Measurements from ENCODE around the gene PCDHB6.
"Not testable (repeated sequence)": the region's sequence is repeated elsewhere in the genome, so short reads cannot be mapped to it uniquely, and the experiment has no call there.

Gene PCDHB6

GRCh38 chr5:141172381-141173204 lies 22.7 kb downstream of the PCDHB6 start, which contains the start of gene PCDHB7:
TSS of gene PCDHB7 (plus strand) at chr5:141172644. CDS start at chr5:141172836, 192 bp downstream.
- peak; percentile 19 to 34 for DNase-seq

GRCh38 chr5:141174291-141175104 lies 24.6 kb downstream of the PCDHB6 start:
- not testable (repeated sequence) for DNase-seq

- DNase-seq: no peak
Observed at GRCh38 chr5:141175933-141176332, 26.1 kb downstream of the PCDHB6 start.

- DNase-seq: not testable (repeated sequence)
Observed at GRCh38 chr5:141177577-141178191, 27.8 kb downstream of the PCDHB6 start, which contains the start of gene PCDHB8. TSS of gene PCDHB8 (plus strand) at chr5:141177790. CDS start at chr5:141178035, 245 bp downstream.

- not testable (repeated sequence) for DNase-seq
Observed at GRCh38 chr5:141179371-141179770, 29.5 kb downstream of the PCDHB6 start.

- not testable (repeated sequence) for DNase-seq
Observed at GRCh38 chr5:141179876-141180275, 30.0 kb downstream of the PCDHB6 start.

GRCh38 chr5:141180313-141180712 lies 30.5 kb downstream of the PCDHB6 start:
- DNase-seq: no peak

GRCh38 chr5:141182248-141182647 lies 32.4 kb downstream of the PCDHB6 start, which contains the start of gene PCDHB16:
TSS of gene PCDHB16 (plus strand) at chr5:141182387. CDS start at chr5:141182560, 173 bp downstream.
- DNase-seq: peak; percentile 51 to 67

GRCh38 chr5:141184117-141184855 lies 34.4 kb downstream of the PCDHB6 start:
- DNase-seq: not testable (repeated sequence)

GRCh38 chr5:141186897-141187512 lies 37.1 kb downstream of the PCDHB6 start, which contains the start of gene PCDHB9:
TSS of gene PCDHB9 (plus strand) at chr5:141187161. CDS start at chr5:141187319, 158 bp downstream.
- DNase-seq: peak; percentile 10 to 44

- not testable (repeated sequence) for DNase-seq
Observed at GRCh38 chr5:141188682-141189081, 38.8 kb downstream of the PCDHB6 start.

GRCh38 chr5:141189131-141189530 lies 39.3 kb downstream of the PCDHB6 start:
- DNase-seq: not testable (repeated sequence)

GRCh38 chr5:141192110-141192725 lies 42.4 kb downstream of the PCDHB6 start, which contains the start of gene PCDHB10:
TSS of gene PCDHB10 (plus strand) at chr5:141192353. CDS start at chr5:141192553, 200 bp downstream.
- peak in 1 of 2 experiments; percentile 11 for DNase-seq

- not testable (repeated sequence) for DNase-seq
Observed at GRCh38 chr5:141194332-141194731, 44.5 kb downstream of the PCDHB6 start.

GRCh38 chr5:141196363-141196762 lies 46.5 kb downstream of the PCDHB6 start:
- DNase-seq: no peak

GRCh38 chr5:141199359-141200235 lies 49.7 kb downstream of the PCDHB6 start, which contains the start of gene PCDHB11:
TSS of gene PCDHB11 (plus strand) at chr5:141199627. CDS start at chr5:141199775, 148 bp downstream.
- DNase-seq: peak; percentile 55 to 77

GRCh38 chr5:141201126-141201525 lies 51.3 kb downstream of the PCDHB6 start:
- DNase-seq: not testable (repeated sequence)

- DNase-seq: not testable (repeated sequence)
Observed at GRCh38 chr5:141201646-141202045, 51.8 kb downstream of the PCDHB6 start.

All from NCI-H2081 (cell line).